ENCODE results near the gene ZFP64.

GRCh38 chr20:52201395-52201794 is 9.8 kb upstream of the ZFP64 start:
- TF ChIP-seq POLR2A (IDR thresholded peaks at IDR 0.05; ENCODE audit: borderline replicate concordance, extremely low read depth, insufficient read depth, insufficient read length), result no peak
- TF ChIP-seq POLR2AphosphoS5 (IDR thresholded peaks at IDR 0.05; ENCODE audit: low read depth, low read length), result no peak

Data from HCT116 (cell line).